GM12872 (cell line): Measurements from ENCODE around the gene KLHDC4.

ENCODE experiments used
- TF ChIP-seq, protein P1 (sequence below): IDR thresholded peaks from 3 replicates; pipeline ENCODE4 v1.5.1; 2011; ENCODE audit warnings: low read depth, mild to moderate bottlenecking, low read length, moderate library complexity; ENCODE audit not compliant: insufficient read depth

KLHDC4 gene

GRCh38 chr16:87723226-87723623, 42.6 kb downstream of the KLHDC4 start:
- TF ChIP-seq, protein P1, sequence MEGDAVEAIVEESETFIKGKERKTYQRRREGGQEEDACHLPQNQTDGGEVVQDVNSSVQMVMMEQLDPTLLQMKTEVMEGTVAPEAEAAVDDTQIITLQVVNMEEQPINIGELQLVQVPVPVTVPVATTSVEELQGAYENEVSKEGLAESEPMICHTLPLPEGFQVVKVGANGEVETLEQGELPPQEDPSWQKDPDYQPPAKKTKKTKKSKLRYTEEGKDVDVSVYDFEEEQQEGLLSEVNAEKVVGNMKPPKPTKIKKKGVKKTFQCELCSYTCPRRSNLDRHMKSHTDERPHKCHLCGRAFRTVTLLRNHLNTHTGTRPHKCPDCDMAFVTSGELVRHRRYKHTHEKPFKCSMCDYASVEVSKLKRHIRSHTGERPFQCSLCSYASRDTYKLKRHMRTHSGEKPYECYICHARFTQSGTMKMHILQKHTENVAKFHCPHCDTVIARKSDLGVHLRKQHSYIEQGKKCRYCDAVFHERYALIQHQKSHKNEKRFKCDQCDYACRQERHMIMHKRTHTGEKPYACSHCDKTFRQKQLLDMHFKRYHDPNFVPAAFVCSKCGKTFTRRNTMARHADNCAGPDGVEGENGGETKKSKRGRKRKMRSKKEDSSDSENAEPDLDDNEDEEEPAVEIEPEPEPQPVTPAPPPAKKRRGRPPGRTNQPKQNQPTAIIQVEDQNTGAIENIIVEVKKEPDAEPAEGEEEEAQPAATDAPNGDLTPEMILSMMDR, result no peak

GRCh38 chr16:87722590-87723225, 43.1 kb downstream of the KLHDC4 start:
- TF ChIP-seq, protein P1, result no peak

DNA sequence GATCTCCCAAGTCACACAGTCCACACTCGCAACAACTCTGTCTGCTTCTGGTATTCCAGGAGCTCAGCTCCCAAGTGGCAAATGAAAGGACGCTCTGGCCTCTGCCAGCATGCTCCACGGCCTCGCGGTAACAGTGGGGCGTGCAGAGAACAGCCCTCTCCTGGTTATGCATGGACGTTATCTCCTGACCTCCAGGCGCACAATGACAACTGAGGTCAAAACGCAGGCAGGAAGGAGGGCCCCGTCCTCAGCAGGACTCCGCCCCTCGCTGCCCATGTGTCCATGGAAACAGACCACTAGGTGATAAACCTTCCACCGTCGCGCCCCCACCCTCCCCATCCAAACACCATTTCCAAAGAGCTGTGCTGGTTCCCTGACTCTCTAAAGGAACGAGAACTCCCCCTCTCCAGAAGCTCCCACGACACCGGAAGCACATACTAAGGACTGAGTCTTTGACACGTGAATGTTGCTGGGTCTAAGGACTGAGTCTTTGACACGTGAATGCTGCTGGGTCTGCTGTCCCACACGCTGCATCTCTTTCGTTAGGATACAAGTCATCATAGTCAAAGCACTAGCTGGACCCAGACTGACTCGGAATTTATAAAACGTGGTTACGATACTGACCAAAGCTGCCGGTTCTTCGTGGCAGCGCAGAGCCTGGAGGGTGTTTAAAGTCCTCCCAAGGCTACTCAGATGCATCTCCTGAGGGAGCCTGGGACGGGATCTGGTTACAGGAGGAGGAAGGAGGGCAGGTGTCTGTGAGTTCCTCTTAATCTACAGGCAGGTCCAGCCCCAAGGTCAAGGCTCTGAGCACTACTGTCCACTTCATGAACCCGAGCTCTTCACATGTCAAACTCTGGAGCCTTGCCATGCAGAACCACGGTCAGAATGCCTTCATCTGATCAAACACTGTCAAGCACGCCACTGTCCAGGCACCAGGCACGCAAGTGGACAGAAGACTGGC, 43.9 kb downstream of the KLHDC4 start:
- TF ChIP-seq, protein P1, result no peak

GRCh38 chr16:87720446-87720845, 45.3 kb downstream of the KLHDC4 start:
- TF ChIP-seq, protein P1, result no peak

GRCh38 chr16:87715658-87716057, 50.1 kb downstream of the KLHDC4 start:
- TF ChIP-seq, protein P1, result no peak

DNA sequence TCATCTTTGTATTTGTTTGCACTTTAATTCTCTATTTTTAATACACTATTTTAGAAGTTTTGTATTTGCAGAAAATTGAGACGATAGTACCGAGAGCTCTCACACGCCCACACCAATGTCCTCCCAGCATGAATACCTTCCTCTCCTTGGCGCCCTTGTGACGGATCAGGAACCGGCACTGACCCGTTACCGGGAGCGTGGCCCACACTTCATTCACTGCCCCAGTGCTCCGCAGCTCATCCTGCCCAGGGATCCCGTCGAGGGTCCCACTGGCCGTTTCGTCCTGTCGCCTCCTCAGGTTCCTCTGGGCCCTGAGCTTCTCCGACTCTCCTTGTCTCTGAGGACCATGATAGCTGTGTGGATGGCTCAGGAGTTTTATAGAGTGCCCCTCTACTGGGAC, 50.6 kb downstream of the KLHDC4 start:
- TF ChIP-seq, protein P1, result no peak

- TF ChIP-seq, protein P1, result no peak
Observed at GRCh38 chr16:87713451-87714229, 52.1 kb downstream of the KLHDC4 start.
